Adrenal gland (tissue), 12 donors: Measurements from ENCODE around the gene KBTBD12. TPM values are rescaled to one million over a fixed set of nuclear protein-coding genes. Genes with fewer than 3 reads are reported as not detected.

Source experiments
- DNase-seq, 7 donors: peaks; one replicate each; pipeline ENCODE4 v3.0.0-alpha.2; 2019 to 2020
- H3K27ac ChIP-seq, 5 donors: fragments of 200-600 bp; sonication (generic) in 4 of 5; 1 replicate in 3 of 5; 2 replicates in 2 of 5; pipeline versions ENCODE4 v1.5.1 to v1.8.0; 2016 to 2020; ENCODE audit warnings: mild to moderate bottlenecking in 1 of 5
- H3K27me3 ChIP-seq: fragments of 200-600 bp; 2 replicates; pipeline ENCODE4 v1.8.0; 2021
- H3K36me3 ChIP-seq, 2 donors: fragments of 200-600 bp; replicated peaks in 1 of 2; 1 replicate in 1 of 2; 2 replicates in 1 of 2; pipeline versions ENCODE4 v1.5.1 to v1.8.0; 2018 to 2022
- H3K4me1 ChIP-seq, 2 donors: fragments of 200-600 bp; replicated peaks in 1 of 2; 1 replicate in 1 of 2; 2 replicates in 1 of 2; pipeline versions ENCODE4 v1.5.1 to v1.8.0; 2018 to 2021
- H3K4me3 ChIP-seq, 4 donors: fragments of 200-600 bp; sonication (generic) in 3 of 4; one replicate each; pipeline ENCODE4 v1.5.1; 2016 to 2018
- H3K9me3 ChIP-seq, 3 donors: fragments of 200-600 bp; sonication (generic) in 1 of 3; replicated peaks in 1 of 3; 1 replicate in 2 of 3; 2 replicates in 1 of 3; pipeline versions ENCODE4 v1.5.1 to v1.8.0; 2016 to 2021
- CTCF ChIP-seq, 6 experiments: fragments of 450-650 bp in 4 of 6; fragments of 200-600 bp in 2 of 6; sonication (generic) in 1 of 6; IDR thresholded peaks; 1 replicate in 5 of 6; 2 replicates in 1 of 6; pipeline versions ENCODE4 v1.5.1 to v1.8.0; 2016 to 2021; ENCODE audit warnings: antibody characterized with exemption in 6 of 6, mild to moderate bottlenecking in 2 of 6, moderate library complexity in 1 of 6
- POLR2A ChIP-seq, 2 donors: fragments of 450-650 bp; IDR thresholded peaks; one replicate each; pipeline ENCODE4 v1.6.1; 2017; ENCODE audit warnings: antibody characterized with exemption in 2 of 2, mild to moderate bottlenecking in 2 of 2, moderate library complexity in 1 of 2
- WGBS, 4 donors: extraction: QIAGEN DNeasy Blood & Tissue Kit in 2 of 4; methylation state at CpG; one replicate each; pipeline versions ENCODE4 v1.1.5 to v1.1.7; 2013 to 2017; 5-methylcytosine and 5-hydroxymethylcytosine counted together
- intact Hi-C, 2 donors: fragments of 100-400 bp; cut with DNase I; formaldehyde crosslinking; loops; one replicate each; pipeline versions ENCODE4 v1.14.1 to v1.15.0; 2022 to 2023
- polyA plus RNA-seq, 3 donors: library from polyadenylated mRNA; stranded (reverse); fragments of 200-250 nt in 2 of 3; fragments of 350-450 nt in 1 of 3; fragmentation: Illumina TruSeq in 1 of 3; extraction: RNeasy Lipid Tissue Mini Kit (QIAGEN cat#74804) in 1 of 3; gene quantifications; one replicate each; pipeline ENCODE4 v1.2.3, GENCODE V29; 2013 to 2014
- total RNA-seq, 9 donors: library from RNA; depleted of rRNA in 4 of 9; stranded (reverse); fragments of >200 nt in 4 of 9; fragments of 120-200 nt in 1 of 9; fragmentation: NEBNext Ultra II Directional in 1 of 9; extraction: Animal tissue kit (Norgen Biotek cat#: 25700) in 1 of 9; gene quantifications; one replicate each; pipeline versions ENCODE4 v1.1.0 to v1.2.4, GENCODE V29; 2013 to 2023
- donor health status: healthy with polysubstance abuse.
- donor health status: Bipolar disorder and iron deficiency.
- donor health status: DM: yes; HTN: yes; CAD: no.
- donor health status: DM: no; HTN: no; CAD: no.
- donor health status: DM: no; HTN: no; CAD: no.
- donor health status: DM: yes; HTN: yes; CAD: no.

The KBTBD12 gene
- total and polyA plus RNA-seq, 12 donors: 0.07 to 0.95 (median 0.42) TPM

- intact Hi-C loops: no loop called here
- no peak for DNase-seq
- Histone ChIP-seq H3K9me3 (no peaks in the 10 kb centered on the region), H3K4me1 (peaks cover 20 to 22% of the 10 kb centered on the region in 2 donors), H3K27me3 (no peaks in the 10 kb centered on the region), H3K4me3 (no peak overlapping the region), H3K27ac (no peak overlapping the region), H3K36me3 (no peaks in the 10 kb centered on the region)
- no peak for TF ChIP-seq POLR2A (IDR thresholded peaks at IDR 0.05)
- TF ChIP-seq CTCF (IDR thresholded peaks at IDR 0.05): no peak
- 68 to 81% (median 79%) methylated on average over 9 of the region's 9 CpGs for WGBS, 4 donors
These were observed 28.6 kb upstream of the KBTBD12 start for GRCh38 chr3:127886231-127886955.

- TF ChIP-seq POLR2A (IDR thresholded peaks at IDR 0.05): no peak
- no peak for TF ChIP-seq CTCF (IDR thresholded peaks at IDR 0.05)
- H3K36me3 ChIP-seq: no peaks in the 10 kb centered on the region
- no peaks in the 10 kb centered on the region for H3K9me3 ChIP-seq
- peaks cover 20 to 22% of the 10 kb centered on the region in 2 donors for H3K4me1 ChIP-seq
- no peaks in the 10 kb centered on the region for H3K27me3 ChIP-seq
- H3K4me3 ChIP-seq: no peak overlapping the region
- intact Hi-C loops: no loop called here
- no peak overlapping the region for H3K27ac ChIP-seq
- DNase-seq: no peak
These were observed 28.1 kb upstream of the KBTBD12 start for GRCh38 chr3:127886956-127887231.

GRCh38 chr3:127887321-127887720, 27.7 kb upstream of the KBTBD12 start:
- no peaks in the 10 kb centered on the region for H3K36me3 ChIP-seq
- H3K9me3 ChIP-seq: no peaks in the 10 kb centered on the region
- H3K27ac ChIP-seq: no peak overlapping the region
- 85 to 91% (median 87%) methylated on average over 4 of the region's 4 CpGs for WGBS, 4 donors
- no peak for TF ChIP-seq CTCF (IDR thresholded peaks at IDR 0.05)
- TF ChIP-seq POLR2A (IDR thresholded peaks at IDR 0.05): no peak
- H3K4me1 ChIP-seq: peaks cover 20 to 22% of the 10 kb centered on the region in 2 donors
- intact Hi-C loops: no loop called here
- no peak for DNase-seq
- H3K27me3 ChIP-seq: no peaks in the 10 kb centered on the region
- H3K4me3 ChIP-seq: no peak overlapping the region

GRCh38 chr3:127888156-127888555, 26.9 kb upstream of the KBTBD12 start:
- TF ChIP-seq POLR2A (IDR thresholded peaks at IDR 0.05) (no peak), CTCF (IDR thresholded peaks at IDR 0.05) (no peak)
- WGBS, 4 donors: 90 to 98% (median 92%) methylated on average over 4 of the region's 4 CpGs
- H3K27ac ChIP-seq: peak overlapping the region in 1 of 5 donors; percentile 89

More at GRCh38 chr3:127888156-127888555, 26.9 kb upstream of the KBTBD12 start:
- Histone ChIP-seq H3K4me1 (peaks cover 20 to 22% of the 10 kb centered on the region in 2 donors), H3K4me3 (no peak overlapping the region), H3K9me3 (no peaks in the 10 kb centered on the region), H3K27me3 (no peaks in the 10 kb centered on the region), H3K36me3 (no peaks in the 10 kb centered on the region)
- no peak for DNase-seq
- intact Hi-C loops: no loop called here
